ENCODE measurements around the gene PRSS22.

DNA sequence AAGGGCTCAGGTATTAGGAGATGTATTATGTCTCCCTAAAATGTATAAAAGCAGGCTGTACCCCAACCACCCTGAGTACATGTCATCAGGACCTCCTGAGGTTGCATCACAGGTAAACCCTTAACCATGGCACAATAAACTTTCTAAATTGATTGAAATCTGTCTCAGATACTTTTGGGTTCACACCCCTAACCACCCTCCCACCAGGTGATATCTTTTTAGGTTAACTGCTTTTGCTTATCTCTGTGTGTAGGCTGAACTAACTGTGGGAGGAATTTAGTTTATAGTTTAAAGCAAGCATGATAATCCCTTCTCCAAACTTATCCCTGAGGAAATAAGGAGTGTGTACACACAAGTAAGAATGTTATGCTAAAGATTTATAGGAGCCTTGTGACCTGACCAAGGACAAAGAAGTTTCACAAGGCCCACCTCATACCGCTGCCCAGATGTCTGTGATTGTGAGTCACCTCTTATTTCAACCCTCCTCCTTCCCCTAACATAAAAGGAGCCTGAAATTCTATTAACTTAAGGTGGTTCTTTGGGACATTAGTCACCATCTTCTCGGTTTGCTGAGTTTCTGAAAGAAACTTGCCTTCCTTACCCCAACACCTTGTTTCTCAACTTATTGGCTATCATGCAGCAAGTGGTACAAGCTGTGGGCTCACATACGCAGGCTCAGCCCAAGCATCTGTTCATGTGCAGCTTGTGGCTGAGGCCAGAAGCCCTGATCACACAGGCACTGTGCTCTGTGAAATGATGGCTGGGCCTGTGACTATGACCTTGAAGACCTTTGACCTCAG lies 11.3 kb downstream of the PRSS22 start:
- TF ChIP-seq, protein P1, sequence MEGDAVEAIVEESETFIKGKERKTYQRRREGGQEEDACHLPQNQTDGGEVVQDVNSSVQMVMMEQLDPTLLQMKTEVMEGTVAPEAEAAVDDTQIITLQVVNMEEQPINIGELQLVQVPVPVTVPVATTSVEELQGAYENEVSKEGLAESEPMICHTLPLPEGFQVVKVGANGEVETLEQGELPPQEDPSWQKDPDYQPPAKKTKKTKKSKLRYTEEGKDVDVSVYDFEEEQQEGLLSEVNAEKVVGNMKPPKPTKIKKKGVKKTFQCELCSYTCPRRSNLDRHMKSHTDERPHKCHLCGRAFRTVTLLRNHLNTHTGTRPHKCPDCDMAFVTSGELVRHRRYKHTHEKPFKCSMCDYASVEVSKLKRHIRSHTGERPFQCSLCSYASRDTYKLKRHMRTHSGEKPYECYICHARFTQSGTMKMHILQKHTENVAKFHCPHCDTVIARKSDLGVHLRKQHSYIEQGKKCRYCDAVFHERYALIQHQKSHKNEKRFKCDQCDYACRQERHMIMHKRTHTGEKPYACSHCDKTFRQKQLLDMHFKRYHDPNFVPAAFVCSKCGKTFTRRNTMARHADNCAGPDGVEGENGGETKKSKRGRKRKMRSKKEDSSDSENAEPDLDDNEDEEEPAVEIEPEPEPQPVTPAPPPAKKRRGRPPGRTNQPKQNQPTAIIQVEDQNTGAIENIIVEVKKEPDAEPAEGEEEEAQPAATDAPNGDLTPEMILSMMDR (IDR thresholded peaks at IDR 0.05; ENCODE audit: borderline replicate concordance, extremely low read depth, low read length, poor library complexity, severe bottlenecking), result no peak
- no peak for TF ChIP-seq EZH2 (IDR thresholded peaks at IDR 0.05; ENCODE audit: borderline replicate concordance, low read depth, low read length, severe bottlenecking)

Data from DND-41 (cell line).